GM19193 (cell line): Measurements from ENCODE around the gene MTERF4.

Source experiments
- POLR2A ChIP-seq: IDR thresholded peaks from 4 replicates; pipeline ENCODE4 v1.6.1; 2011; ENCODE audit not compliant: insufficient read depth, insufficient read length; ENCODE audit errors: extremely low read depth

Gene MTERF4, protein sequence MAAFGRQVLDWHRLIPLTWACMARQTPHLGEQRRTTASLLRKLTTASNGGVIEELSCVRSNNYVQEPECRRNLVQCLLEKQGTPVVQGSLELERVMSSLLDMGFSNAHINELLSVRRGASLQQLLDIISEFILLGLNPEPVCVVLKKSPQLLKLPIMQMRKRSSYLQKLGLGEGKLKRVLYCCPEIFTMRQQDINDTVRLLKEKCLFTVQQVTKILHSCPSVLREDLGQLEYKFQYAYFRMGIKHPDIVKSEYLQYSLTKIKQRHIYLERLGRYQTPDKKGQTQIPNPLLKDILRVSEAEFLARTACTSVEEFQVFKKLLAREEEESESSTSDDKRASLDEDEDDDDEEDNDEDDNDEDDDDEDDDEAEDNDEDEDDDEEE

DNA sequence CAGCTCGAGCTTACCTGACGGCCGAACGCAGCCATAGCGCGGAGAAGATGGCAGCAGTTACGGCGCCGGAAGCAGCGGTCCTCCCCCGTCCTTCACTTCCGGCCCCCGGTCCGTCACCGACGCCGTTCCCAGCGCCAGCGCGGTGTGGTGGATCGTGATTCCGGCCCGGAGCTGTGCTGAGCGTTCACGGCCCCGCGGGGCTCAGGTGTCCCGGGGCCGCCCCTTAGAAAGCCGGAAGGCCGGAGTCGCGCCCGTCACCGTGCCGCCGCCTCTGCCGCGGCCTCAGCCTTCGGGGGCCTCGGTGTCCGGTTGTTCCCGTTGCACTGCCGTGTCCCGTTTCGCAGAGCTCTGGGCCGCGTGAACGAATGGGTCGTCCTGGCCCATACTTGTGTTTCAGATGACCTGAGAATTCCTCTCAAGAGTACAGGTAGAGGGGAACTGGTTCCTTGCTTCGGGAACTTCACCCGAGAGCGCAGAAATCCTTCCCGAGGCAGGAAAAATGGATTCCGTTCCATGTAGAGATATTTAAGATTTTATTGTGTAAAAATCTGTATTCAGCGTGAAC, at the start of gene MTERF4:
Gene MTERF4, minus strand, starts transcription at position 49 of the 565 bp plus-strand sequence. Its CDS starts 14 bp downstream, at position 35.
- TF ChIP-seq POLR2A: peak; percentile 95

DNA sequence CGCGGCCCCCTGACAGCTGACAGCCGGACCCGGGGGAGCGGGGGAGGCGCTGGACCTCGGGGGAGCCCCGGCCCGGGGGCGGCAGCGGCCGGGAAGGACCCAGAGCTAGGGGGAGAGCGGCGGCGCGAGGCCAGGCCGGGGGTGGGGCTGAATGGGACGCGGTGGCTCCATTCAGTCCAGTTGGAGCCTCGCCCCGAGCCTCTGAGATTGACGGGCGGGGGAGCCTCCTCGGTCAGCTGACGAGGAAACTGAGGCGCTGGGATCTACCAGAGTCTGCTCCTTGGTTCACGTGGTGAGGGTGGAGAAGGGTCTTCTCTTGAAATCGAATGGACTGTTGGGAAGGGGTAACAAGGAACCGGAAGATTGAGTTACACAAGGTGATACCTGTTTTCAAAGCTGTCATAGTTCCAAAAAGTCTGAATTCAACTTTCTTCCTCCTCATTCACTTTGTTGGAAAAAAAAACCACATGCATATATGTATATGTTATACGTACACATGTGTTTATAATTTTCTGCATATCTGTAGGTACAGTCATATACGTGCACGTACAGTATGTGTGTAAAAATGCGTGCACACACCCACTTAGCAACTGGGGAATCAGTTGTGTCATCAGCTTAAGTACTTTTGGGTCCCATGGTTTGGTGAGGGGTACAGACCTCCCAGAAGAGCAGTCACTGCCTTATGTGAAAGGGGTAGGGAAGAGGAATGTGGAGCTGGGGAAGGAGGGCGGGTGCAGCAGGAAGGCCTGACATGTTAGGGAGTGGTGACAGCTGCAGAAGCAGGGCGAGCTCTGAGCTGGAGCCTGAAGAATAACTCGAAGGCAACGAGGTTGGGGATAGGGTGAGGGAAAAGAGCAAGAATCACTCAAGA, 48.8 kb upstream of the MTERF4 start:
- TF ChIP-seq POLR2A: no peak

DNA sequence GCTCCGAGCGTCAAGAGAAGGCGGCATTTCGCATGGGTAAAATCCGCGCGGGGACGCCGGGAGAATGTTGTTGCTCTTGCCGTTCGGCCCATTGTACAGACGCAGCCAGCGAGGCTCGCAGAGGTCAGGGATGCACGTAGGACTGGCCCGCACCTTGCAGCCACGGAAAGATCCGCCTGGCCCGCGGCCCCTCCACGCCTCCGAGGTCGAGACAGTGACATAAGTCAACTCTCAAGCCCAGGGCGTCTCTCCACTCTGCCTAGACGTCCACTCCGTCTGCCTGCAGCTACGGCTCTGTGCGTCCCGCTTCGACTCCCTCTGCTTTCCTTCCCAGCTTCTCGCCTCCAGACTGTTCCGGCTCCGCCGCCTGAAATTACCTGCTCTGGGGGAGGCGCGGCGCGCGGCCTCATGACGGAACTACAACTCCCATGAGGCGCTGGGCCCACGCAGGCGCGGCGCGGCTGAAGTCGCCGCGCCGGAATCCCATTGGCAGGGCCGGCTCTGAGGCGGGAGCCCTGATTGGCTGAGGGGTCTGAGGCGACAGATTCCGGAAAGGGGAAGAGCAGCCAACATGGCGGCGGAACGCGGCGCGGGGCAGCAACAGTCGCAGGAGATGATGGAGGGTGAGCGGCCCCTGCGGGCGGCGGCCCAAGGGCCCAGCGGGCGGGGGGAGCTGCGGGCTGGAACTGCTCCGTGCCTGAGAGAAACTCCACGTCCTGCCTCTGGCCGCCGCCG, 48.0 kb upstream of the MTERF4 start, which contains the start of gene PPP1R7:
Gene PPP1R7, plus strand, starts transcription at position 543 of the 735 bp plus-strand sequence. Its CDS starts 29 bp downstream, at position 572.
- peak; percentile 83 for TF ChIP-seq POLR2A

DNA sequence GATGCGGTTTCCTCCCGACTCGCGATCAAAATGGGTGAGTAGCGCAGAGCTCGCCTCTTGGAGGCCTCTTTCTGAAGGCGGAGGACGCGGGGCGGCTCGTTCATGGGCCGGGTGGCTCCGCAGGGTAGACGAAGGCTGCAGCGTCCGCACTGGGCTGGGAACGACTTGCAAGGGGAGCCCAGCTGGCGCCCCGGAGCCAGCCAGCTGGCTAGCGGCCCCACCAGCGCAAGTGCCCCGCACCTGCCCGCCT, 47.5 kb upstream of the MTERF4 start:
- TF ChIP-seq POLR2A: no peak

DNA sequence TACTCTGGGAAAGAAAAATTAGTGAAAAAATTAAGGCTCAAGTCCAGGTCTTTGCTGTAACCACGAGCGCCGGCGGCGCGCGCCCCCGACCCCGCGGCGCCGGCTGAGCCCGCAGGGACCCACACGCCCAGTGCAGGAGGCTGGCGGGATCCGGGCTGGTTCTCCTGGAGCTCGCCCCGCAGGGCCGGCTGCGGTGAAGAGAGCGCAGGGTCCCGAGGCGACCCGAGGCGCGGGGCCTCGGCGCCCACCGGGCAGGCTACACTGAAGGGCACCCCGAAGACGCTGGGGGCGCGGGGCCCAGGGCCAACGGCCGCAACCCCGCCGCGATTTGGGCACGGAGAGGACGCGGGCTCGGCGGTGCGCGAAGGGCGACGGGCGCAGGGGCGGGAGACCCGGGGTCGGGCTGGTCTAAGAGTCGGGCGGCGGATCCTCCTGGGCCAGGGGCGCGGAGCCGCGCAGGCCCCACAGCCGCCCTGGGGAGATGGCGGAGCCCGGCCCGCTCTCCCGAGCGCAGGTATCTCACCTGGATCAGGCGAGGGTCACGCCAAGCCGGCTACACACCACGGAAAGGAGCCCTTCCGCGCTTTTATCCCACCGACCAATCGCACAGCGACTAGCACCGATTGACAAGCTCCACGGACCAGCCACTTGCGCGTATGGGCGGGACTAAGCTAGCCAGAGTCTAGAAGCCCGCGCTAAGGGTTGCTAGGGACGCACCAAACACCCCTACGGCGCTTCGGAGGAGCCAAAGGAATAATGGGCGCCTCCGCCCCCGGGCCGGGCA, 47.0 kb upstream of the MTERF4 start, which contains the start of gene PASK:
Gene PASK, minus strand, starts transcription at position 582 of the 784 bp plus-strand sequence. CDS start 6,440 bp downstream, outside the sequence.
- peak; percentile 53 for TF ChIP-seq POLR2A

DNA sequence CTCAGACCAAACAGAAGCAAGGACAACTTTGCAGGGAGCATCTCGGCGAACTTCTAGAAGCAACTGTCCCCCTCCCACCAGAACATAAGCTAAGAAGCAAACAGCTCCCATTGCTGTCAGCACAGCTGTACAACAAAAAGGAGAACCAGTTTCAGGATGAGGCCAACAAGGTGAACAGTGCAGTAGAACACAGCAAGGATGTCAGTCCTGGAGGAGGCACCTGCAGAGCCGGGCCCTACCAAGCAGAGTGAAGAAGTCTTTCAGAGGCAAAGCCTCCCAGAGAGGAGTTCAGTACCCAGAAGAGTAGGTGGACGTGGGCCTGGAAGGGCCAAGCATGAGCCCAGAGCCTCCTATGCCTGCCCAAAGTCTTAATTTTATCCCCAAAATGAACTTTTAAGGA, 46.2 kb upstream of the MTERF4 start:
- TF ChIP-seq POLR2A: no peak

DNA sequence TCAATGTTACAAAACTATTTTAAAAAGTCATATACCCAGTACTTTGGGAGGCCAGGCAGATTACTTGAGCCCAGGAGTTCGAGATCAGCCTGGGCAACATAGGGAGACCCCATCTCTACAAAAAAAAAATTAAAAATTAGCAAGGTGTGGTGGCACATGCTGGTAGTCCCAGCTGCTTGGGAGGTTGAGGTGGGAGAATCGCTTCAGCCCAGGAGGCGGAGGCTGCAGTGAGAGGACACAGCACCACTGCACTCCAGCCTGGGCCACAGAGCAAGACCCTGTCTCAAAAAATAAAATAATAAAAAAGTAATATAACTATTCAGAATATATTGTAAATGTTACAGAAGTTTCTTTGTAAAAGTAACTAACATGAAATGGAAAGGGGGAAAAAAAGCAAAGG, 45.2 kb upstream of the MTERF4 start:
- TF ChIP-seq POLR2A: no peak

DNA sequence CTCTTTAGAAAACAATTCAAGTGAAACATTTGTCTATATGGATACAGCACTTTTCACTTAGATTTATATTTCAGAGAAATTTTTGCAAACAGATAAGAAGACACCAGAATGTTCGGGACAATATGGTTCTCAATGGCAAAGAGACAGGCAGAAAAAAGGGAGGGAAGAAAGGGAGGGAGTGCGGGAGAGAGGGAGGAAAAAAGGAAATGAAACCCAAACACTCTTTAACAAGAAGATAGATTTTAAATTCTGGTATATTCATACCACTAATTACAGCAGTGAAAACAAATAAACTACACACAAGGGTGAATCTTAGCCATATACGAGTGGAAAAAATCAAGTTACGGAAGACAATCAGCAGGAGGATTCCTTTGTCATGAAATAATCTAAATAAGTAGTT, 44.2 kb upstream of the MTERF4 start:
- no peak for TF ChIP-seq POLR2A

DNA sequence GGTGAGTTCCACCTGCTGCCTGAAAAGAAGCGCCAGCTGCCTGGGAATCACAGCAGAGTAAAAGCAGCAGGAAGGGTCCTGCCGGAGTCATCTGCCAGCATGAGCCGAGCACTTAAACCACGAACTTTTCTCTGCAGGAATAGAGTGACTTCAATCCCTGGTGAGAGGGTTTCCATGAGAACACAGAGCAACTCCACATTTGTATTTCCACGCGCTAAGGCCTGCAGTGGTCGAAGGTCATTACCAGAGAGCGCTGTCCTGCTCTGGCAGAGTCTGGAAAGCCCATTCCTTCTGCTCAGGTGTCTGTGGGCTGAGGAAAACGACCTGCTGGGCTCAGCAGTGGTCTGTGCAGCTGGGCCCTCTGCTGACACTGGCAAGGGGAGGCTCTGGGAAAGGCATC, 40.5 kb upstream of the MTERF4 start:
- no peak for TF ChIP-seq POLR2A

DNA sequence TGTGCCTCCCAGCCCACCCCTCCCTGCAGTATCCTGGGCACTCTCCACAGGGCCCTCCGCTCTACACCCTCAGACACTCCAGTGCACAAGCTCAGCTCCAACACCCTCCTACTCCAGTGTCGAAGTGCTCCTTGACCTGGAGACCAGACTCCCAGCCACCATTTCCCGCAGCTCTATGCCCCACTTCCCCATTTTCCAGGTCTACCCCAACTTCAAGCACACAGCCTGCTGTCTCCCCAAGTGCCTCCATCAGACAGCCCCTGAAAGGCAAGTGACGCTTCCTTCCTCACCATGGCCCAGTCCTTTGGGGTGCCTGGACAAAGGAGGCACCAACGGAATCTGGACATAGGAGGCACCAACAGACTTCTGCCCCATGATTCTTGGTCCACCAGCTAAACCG, 40.0 kb upstream of the MTERF4 start:
- TF ChIP-seq POLR2A: no peak

DNA sequence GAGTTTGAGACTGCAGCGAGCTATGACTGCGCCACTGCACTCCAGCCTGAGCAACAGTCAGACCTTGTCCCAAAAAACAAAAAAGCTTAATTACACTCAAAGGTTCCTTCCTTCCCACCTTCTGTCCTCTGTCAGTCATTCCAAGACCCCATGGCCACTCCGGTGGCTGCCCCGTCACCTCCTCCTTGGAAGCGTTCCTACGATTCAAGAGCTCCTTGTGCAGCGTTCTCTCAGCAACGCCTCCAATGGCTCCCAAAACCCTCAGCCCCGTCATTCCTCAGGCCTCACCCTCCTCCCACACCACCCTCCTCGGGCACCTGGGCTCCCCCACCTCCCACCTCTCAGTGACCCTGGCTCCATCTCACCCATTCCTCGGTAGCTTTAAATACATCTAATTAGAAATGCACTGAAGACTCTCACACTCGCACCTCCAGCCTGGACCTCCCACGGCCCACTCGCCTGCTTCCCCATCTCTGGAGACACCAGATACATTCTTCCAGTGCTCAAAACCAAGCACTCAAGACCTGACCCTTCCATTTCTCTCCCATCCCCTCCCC, 39.2 kb upstream of the MTERF4 start:
- TF ChIP-seq POLR2A: no peak

DNA sequence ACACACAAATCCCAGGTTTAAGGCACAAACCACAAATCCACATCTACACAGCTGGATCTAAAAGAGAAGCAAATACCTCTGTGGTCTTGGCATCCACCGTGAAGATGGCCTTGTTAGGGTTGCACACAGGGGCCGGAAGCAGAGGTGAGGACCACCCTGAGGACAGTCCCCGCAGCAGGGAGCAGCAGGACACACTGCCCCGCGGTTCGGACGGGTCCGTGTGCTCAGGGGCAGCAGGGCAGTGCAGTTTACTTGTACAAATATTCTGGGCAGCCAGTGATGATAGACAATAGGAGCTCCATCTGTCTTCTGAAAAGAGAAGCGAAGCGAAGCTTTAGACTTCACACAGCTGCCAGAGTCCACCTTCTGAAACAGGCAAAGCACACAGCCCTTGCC, 38.4 kb upstream of the MTERF4 start:
- TF ChIP-seq POLR2A: no peak

DNA sequence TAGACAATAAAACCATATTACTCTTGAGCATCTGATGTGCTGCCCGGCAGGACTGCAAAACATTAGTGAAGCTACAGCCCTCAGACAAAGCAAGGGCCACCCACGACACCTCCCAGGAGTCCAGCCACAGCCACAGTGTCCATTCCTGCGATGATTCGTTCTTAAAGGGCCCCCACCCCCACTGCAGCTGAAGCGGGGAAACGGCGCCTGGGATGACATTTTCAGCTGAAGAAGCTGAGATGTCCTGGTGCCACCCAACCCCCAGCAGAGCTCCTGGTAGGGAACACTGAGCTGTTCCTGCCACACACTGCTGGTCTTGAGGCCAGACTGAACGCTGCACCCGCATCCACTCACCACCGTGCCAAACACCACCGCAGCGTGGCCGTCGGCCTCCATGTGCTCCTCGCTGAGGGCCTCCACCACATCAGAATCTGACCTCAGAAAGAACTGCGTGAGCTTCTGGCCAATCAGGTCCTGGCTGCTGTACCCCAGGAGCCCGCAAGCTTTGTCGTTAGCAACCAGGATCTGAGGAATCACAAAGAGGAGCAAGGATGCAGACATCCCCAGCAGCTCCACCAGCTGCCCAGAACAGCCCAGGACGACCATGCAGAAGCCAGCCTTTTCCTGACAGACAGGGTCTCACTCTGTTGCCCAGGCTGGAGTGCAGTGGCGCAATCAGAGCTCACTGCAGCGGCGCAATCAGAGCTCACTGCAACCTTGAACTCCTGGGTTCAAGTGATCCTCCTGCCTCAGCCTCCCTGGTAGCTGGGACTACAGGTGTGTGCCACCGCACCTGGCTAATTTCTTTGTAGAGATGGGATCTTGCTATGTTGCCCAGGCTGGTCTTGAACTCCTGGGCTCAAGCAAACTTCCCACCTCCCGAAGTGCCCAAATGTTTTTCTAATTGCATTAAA, 37.7 kb upstream of the MTERF4 start:
- no peak for TF ChIP-seq POLR2A
